HEK293 (cell line): Measurements from ENCODE around the gene MATCAP1.

Experiments used
- CTCF ChIA-PET: fragments of 350-600 bp; formaldehyde crosslinking; extraction: SDS; loops from one replicate; lab custom pipeline; 2021; ENCODE audit warnings: antibody characterized with exemption; lab: Yijun Ruan, JAX
- POLR2A ChIA-PET: fragments of 300-600 bp; formaldehyde crosslinking; extraction: SDS; loops from one replicate; lab custom pipeline; 2020; ENCODE audit warnings: antibody characterized with exemption, inconsistent platforms; lab: Yijun Ruan, JAX
- H3K27ac ChIP-seq: fragments of 200-500 bp; sonication (Bioruptor generic); 2 replicates; pipeline ENCODE4 v1.5.1; 2014; ENCODE audit warnings: low read depth, low read length, control low read depth, inconsistent platforms; ENCODE audit errors: extremely low read depth
- H3K36me3 ChIP-seq, 2 experiments: fragments of 200-500 bp in 1 of 2; sonication (Bioruptor generic) in 1 of 2; 1 replicate in 1 of 2; 2 replicates in 1 of 2; pipeline ENCODE4 v1.5.1; 2014 to 2017; ENCODE audit warnings: inconsistent platforms in 2 of 2, low read length in 2 of 2; ENCODE audit not compliant: control insufficient read depth in 2 of 2, insufficient read depth in 1 of 2
- H3K4me1 ChIP-seq: fragments of 200-500 bp; sonication (Bioruptor generic); 2 replicates; pipeline ENCODE4 v1.5.1; 2014; ENCODE audit warnings: mild to moderate bottlenecking, low read length, inconsistent platforms; ENCODE audit not compliant: control insufficient read depth, insufficient read depth
- H3K4me3 ChIP-seq: 2 replicates; pipeline ENCODE4 v1.5.1; 2011; ENCODE audit warnings: low read depth, mild to moderate bottlenecking, control low read depth, low read length, moderate library complexity
- H3K9me3 ChIP-seq: fragments of 200-500 bp; sonication (Bioruptor generic); 2 replicates; pipeline ENCODE4 v1.5.1; 2014; ENCODE audit warnings: low read depth, low read length, inconsistent platforms; ENCODE audit not compliant: control insufficient read depth, insufficient read depth
- CTCF ChIP-seq: fragments of 450-650 bp; formaldehyde crosslinking; IDR thresholded peaks from 2 replicates; pipeline ENCODE4 v1.5.1; 2016; ENCODE audit warnings: missing biosample characterization, missing genetic modification characterization
- IKZF3 ChIP-seq: fragments of 450-650 bp; IDR thresholded peaks from 2 replicates; pipeline ENCODE4 v1.5.0; 2018; ENCODE audit warnings: missing biosample characterization, mild to moderate bottlenecking, missing genetic modification characterization, moderate library complexity
- KLF16 ChIP-seq: fragments of 450-650 bp; formaldehyde crosslinking; IDR thresholded peaks from 2 replicates; pipeline ENCODE4 v1.5.1; 2017; ENCODE audit warnings: missing biosample characterization, missing genetic modification characterization
- OSR2 ChIP-seq: fragments of 450-650 bp; formaldehyde crosslinking; IDR thresholded peaks from 2 replicates; pipeline ENCODE4 v1.5.1; 2016; ENCODE audit warnings: missing biosample characterization, missing genetic modification characterization
- SCRT1 ChIP-seq: fragments of 450-650 bp; formaldehyde crosslinking; IDR thresholded peaks from 2 replicates; pipeline ENCODE4 v1.5.1; 2016; ENCODE audit warnings: missing biosample characterization, missing genetic modification characterization, borderline replicate concordance
- TCF7L2 ChIP-seq: IDR thresholded peaks from 2 replicates; pipeline ENCODE4 v1.6.1; 2011; ENCODE audit warnings: low read depth, mild to moderate bottlenecking, inconsistent platforms, low read length, moderate library complexity, borderline replicate concordance
- TRIM28 ChIP-seq: IDR thresholded peaks from 2 replicates; pipeline ENCODE4 v1.6.1; 2011; ENCODE audit warnings: low read length, control low read depth, borderline replicate concordance
- ZEB2 ChIP-seq: fragments of 450-650 bp; formaldehyde crosslinking; IDR thresholded peaks from 2 replicates; pipeline ENCODE4 v1.5.1; 2016; ENCODE audit warnings: missing biosample characterization, missing genetic modification characterization
- ZFP37 ChIP-seq: fragments of 450-650 bp; formaldehyde crosslinking; IDR thresholded peaks from 2 replicates; pipeline ENCODE4 v1.5.1; 2016; ENCODE audit warnings: missing biosample characterization, missing genetic modification characterization
- ZNF19 ChIP-seq: fragments of 450-650 bp; formaldehyde crosslinking; IDR thresholded peaks from 2 replicates; pipeline ENCODE4; 2016; ENCODE audit warnings: missing biosample characterization, missing genetic modification characterization, low read depth
- ZNF324 ChIP-seq: fragments of 450-650 bp; formaldehyde crosslinking; IDR thresholded peaks from 2 replicates; pipeline ENCODE4 v1.5.1; 2016; ENCODE audit warnings: missing biosample characterization, missing genetic modification characterization
- ZNF354C ChIP-seq: fragments of 450-650 bp; formaldehyde crosslinking; IDR thresholded peaks from 2 replicates; pipeline ENCODE4 v1.5.1; 2016; ENCODE audit warnings: missing biosample characterization, missing genetic modification characterization, low read depth, borderline replicate concordance
- ZNF391 ChIP-seq: fragments of 450-650 bp; formaldehyde crosslinking; IDR thresholded peaks from 2 replicates; pipeline ENCODE4 v1.5.1; 2016; ENCODE audit warnings: low read depth, missing biosample characterization, missing genetic modification characterization, borderline replicate concordance
- ZNF558 ChIP-seq: fragments of 450-650 bp; formaldehyde crosslinking; IDR thresholded peaks from 2 replicates; pipeline ENCODE4 v1.5.1; 2016; ENCODE audit warnings: missing biosample characterization, missing genetic modification characterization
- ZNF571 ChIP-seq: fragments of 450-650 bp; formaldehyde crosslinking; IDR thresholded peaks from 2 replicates; pipeline ENCODE4 v1.5.0; 2017; ENCODE audit warnings: missing biosample characterization, missing genetic modification characterization
- ZNF707 ChIP-seq: fragments of 450-650 bp; formaldehyde crosslinking; IDR thresholded peaks from 2 replicates; pipeline ENCODE4 v1.5.1; 2016; ENCODE audit warnings: missing biosample characterization, missing genetic modification characterization
- ZNF791 ChIP-seq: fragments of 450-650 bp; formaldehyde crosslinking; IDR thresholded peaks from 2 replicates; pipeline ENCODE4 v1.5.1; 2016; ENCODE audit warnings: missing biosample characterization, missing genetic modification characterization
- ZNF843 ChIP-seq: fragments of 450-650 bp; formaldehyde crosslinking; IDR thresholded peaks from 2 replicates; pipeline ENCODE4 v1.5.1; 2016; ENCODE audit warnings: missing biosample characterization, missing genetic modification characterization
- ZSCAN30 ChIP-seq: fragments of 450-650 bp; IDR thresholded peaks from 2 replicates; pipeline ENCODE4 v1.5.1; 2018; ENCODE audit warnings: missing biosample characterization, mild to moderate bottlenecking, missing genetic modification characterization, moderate library complexity

The MATCAP1 gene

DNA sequence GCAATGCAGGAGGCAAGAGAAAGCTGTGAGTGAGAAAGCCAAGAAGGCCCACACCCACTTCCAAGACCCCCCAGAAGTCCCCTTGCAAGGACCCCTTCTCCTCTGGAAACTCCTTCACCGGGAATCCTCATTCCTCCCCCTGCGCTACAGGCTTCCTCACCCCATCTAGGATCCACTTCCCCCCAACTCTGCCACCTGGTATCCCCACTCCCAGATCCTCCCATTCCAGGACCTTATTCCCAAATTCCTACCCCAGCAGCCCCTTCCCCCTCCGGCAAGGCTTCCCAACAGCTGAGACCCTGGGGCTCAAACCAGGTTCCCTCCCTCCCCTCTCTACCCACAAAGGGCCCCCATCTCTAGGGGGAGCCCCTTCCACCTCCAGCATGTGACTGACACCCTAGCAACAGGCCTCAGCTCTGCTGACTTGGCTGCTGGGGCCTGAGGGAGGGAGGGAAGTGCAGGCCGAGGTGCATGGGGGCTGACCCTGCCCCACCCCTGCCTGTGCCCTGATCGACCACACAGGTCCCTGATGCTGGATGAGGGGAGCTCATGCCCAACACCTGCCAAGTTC is 17.1 kb downstream of the MATCAP1 start:
- no peak overlapping the region for H3K4me3 ChIP-seq
- CTCF ChIA-PET, result interaction anchor here (0.5 to 1.3 kb wide), 2 partner anchors 11 to 38 kb away, joined by 3 to 4 read pairs; no protein-coding TSS in a partner anchor
- no peaks in the 10 kb centered on the region for H3K9me3 ChIP-seq
- POLR2A ChIA-PET, result no interaction called here
- H3K36me3 ChIP-seq, result peaks cover 0 to 3% of the 10 kb centered on the region in 2 experiments; a peak in 1 of 3 replicates
- TF ChIP-seq CTCF (peak; percentile 41), ZNF791 (tag by site-specific recombination) (no peak)
- H3K27ac ChIP-seq, result no peak overlapping the region
- no peaks in the 10 kb centered on the region; the same call in 1 of the 2 replicates for H3K4me1 ChIP-seq

GRCh38 chr16:67166110-67166547 is 17.6 kb downstream of the MATCAP1 start:
- Histone ChIP-seq H3K4me3 (no peak overlapping the region), H3K4me1 (no peaks in the 10 kb centered on the region; the same call in 1 of the 2 replicates), H3K36me3 (peaks cover 0 to 3% of the 10 kb centered on the region in 2 experiments; a peak in 1 of 3 replicates), H3K9me3 (no peaks in the 10 kb centered on the region), H3K27ac (no peak overlapping the region)
- TF ChIP-seq TCF7L2, result no peak
- TF ChIP-seq ZNF391 (tag by site-specific recombination), result no peak
- no peak for TF ChIP-seq OSR2 (tag by site-specific recombination)
- no peak for TF ChIP-seq ZNF843
- TF ChIP-seq ZNF558 (tag by site-specific recombination), result no peak
- no peak for TF ChIP-seq ZSCAN30 (tag by site-specific recombination)
- TF ChIP-seq TRIM28, result no peak
- no peak for TF ChIP-seq ZFP37
- no peak for TF ChIP-seq ZNF571 (tag by site-specific recombination)
- TF ChIP-seq IKZF3 (tag by site-specific recombination), result no peak
- TF ChIP-seq KLF16 (tag by site-specific recombination), result no peak
- TF ChIP-seq ZEB2 (tag by site-specific recombination), result no peak
- ChIA-PET POLR2A (no interaction called here), CTCF (no interaction called here)

DNA sequence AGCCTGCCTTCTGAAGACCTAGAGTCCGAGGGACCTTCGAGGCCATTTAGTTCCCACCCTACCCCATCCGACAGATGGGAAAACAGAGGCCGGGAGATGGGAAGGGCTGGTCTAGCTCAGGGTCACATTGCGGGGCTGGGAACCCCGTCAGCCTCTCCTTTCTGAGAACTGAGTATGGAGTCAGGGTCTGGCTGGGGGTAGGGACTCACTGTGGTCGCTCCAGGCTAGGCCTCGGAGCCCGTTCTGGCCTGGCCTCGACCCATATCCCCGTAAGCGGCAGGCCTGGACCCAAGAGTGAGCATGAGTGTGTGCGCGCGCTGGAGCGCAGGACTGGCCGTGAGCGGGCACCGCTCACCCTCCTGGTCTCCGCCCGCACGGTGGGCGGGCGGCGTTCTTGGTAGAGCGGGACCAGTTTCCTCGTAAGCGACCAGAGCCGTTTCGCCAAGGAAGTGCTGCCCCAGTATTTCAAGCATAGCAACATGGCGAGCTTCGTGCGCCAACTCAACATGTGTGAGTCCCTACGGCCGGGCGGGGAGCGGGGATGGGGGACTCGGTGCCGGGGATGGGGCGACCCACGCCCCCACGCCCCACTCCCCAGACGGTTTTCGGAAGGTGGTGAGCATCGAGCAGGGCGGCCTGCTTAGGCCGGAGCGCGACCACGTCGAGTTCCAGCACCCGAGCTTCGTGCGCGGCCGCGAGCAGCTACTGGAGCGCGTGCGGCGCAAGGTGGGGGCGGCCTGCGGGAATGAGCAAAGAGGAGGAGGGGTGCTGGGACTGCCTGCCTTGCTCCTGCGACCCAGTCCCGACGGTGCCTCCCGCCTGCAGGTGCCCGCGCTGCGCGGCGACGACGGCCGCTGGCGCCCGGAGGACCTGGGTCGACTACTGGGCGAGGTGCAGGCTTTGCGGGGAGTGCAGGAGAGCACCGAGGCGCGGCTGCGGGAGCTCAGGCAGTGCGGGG is 18.4 kb downstream of the MATCAP1 start:
- H3K9me3 ChIP-seq, result no peaks in the 10 kb centered on the region
- no peak overlapping the region for H3K4me3 ChIP-seq
- H3K27ac ChIP-seq, result no peak overlapping the region
- peaks cover 0 to 3% of the 10 kb centered on the region in 2 experiments; a peak in 1 of 3 replicates for H3K36me3 ChIP-seq
- POLR2A ChIA-PET, result no interaction called here
- no peak for TF ChIP-seq ZNF354C (tag by site-specific recombination)
- no peak for TF ChIP-seq ZNF707 (tag by site-specific recombination)
- TF ChIP-seq SCRT1 (tag by site-specific recombination), result no peak
- no peak for TF ChIP-seq ZNF19 (tag by site-specific recombination)
- no peak for TF ChIP-seq ZNF324 (tag by site-specific recombination)
- CTCF ChIA-PET, result no interaction called here
- H3K4me1 ChIP-seq, result no peaks in the 10 kb centered on the region
